ENCODE results near the gene NREP. TPM values are rescaled to one million over a fixed set of nuclear protein-coding genes. Genes with fewer than 3 reads are reported as not detected.

Gene NREP
- total and polyA plus RNA-seq, 2 experiments from 2014 or later = 1,282 to 1,415 TPM

- Histone ChIP-seq H3K36me3 (ENCODE audit: low read depth) (no peaks in the 10 kb centered on the region), H3K4me3 (peak overlapping the region; percentile 44), H3K27ac (peak overlapping the region; percentile 84), H3K9me3 (ENCODE audit: low read depth) (no peaks in the 10 kb centered on the region), H3K9me2 (ENCODE audit: insufficient read depth) (no peaks in the 10 kb centered on the region), H3F3A (ENCODE audit: insufficient read depth) (peaks cover 47% of the 10 kb centered on the region), H3K27me3 (replicated peaks; ENCODE audit: insufficient read depth) (no peaks in the 10 kb centered on the region), H3K4me1 (ENCODE audit: insufficient read depth) (peaks cover 45% of the 10 kb centered on the region), H3K9ac (peak overlapping the region; percentile 58), H3K4me2 (ENCODE audit: unreplicated experiment) (peak overlapping the region; percentile 83), H4K20me1 (ENCODE audit: insufficient read depth) (no peaks in the 10 kb centered on the region), H3K79me2 (ENCODE audit: insufficient read depth) (no peaks in the 10 kb centered on the region), H2AFZ (peak overlapping the region; percentile 66)
- DNase-seq = peak; percentile 93
- TF ChIP-seq EZH2 (IDR thresholded peaks at IDR 0.05; ENCODE audit: insufficient read depth, poor library complexity, severe bottlenecking) = no peak
- TF ChIP-seq EZH2phosphoT487 (IDR thresholded peaks at IDR 0.05; ENCODE audit: insufficient read depth, low read depth) = no peak
- whole genome bisulfite sequencing, 2 experiments (ENCODE audit: low coverage in 1 of 2, low lambda C conversion rate in 2 of 2, missing lambda C conversion rate in 2 of 2) = 2 to 3% methylated on average over 6 of the region's 6 CpGs
- in situ Hi-C loops (cut with MboI) = no loop called here
Measured at GRCh38 chr5:111680737-111681413, 76.1 kb downstream of the NREP start.

- WGBS, 2 experiments (ENCODE audit: low coverage in 1 of 2, low lambda C conversion rate in 2 of 2, missing lambda C conversion rate in 2 of 2) = 92 to 97% methylated on average over 8 of the region's 8 CpGs
- TF ChIP-seq EZH2 (IDR thresholded peaks at IDR 0.05; ENCODE audit: insufficient read depth, poor library complexity, severe bottlenecking) (no peak), EZH2phosphoT487 (IDR thresholded peaks at IDR 0.05; ENCODE audit: insufficient read depth, low read depth) (no peak)
- in situ Hi-C loops (cut with MboI) = no loop called here
Measured at GRCh38 chr5:111679611-111680010, 77.4 kb downstream of the NREP start.

More at GRCh38 chr5:111679611-111680010, 77.4 kb downstream of the NREP start:
- no peaks in the 10 kb centered on the region for H3K36me3 ChIP-seq (ENCODE audit: low read depth)
- H3K9ac ChIP-seq = no peak overlapping the region
- peaks cover 51% of the 10 kb centered on the region for H3F3A ChIP-seq (ENCODE audit: insufficient read depth)
- H3K4me1 ChIP-seq (ENCODE audit: insufficient read depth) = peaks cover 50% of the 10 kb centered on the region
- no peaks in the 10 kb centered on the region for H3K9me2 ChIP-seq (ENCODE audit: insufficient read depth)
- no peaks in the 10 kb centered on the region for H4K20me1 ChIP-seq (ENCODE audit: insufficient read depth)
- H3K27ac ChIP-seq = no peak overlapping the region
- no peaks in the 10 kb centered on the region for H3K9me3 ChIP-seq (ENCODE audit: low read depth)
- no peak for DNase-seq
- no peak overlapping the region for H3K4me3 ChIP-seq
- no peak overlapping the region for H2AFZ ChIP-seq
- H3K27me3 ChIP-seq (replicated peaks; ENCODE audit: insufficient read depth) = no peaks in the 10 kb centered on the region
- no peak overlapping the region for H3K4me2 ChIP-seq (ENCODE audit: unreplicated experiment)
- H3K79me2 ChIP-seq (ENCODE audit: insufficient read depth) = no peaks in the 10 kb centered on the region

Small RNAs within 50 kb of the gene (small RNA-seq; reads per million reads assigned to genes)
- gene RN7SKP57 (ENCODE audit: low read depth, low replicate concordance) = not detected

Other genes starting within 250 kb of the NREP start
- gene STARD4, start 244.7 kb downstream of the NREP start, total RNA-seq (2014; rRNA removed; shearing (Covaris generic)) = 40.1 and 45.3 TPM in 2 replicates
- gene STARD4, start 244.7 kb downstream of the NREP start, polyA plus RNA-seq (2016; fragmentation: Nextera tagmentation; extraction: Ambion mirVana) = 21.1 and 24.4 TPM in 2 replicates